HG02884 (cell line): ENCODE measurements around the gene ZNF385A.

ENCODE experiments used
- ATAC-seq: cut with Tn5 transposase; IDR thresholded peaks from one replicate; pipeline ENCODE4 v1.9.1; 2021; ENCODE audit warnings: mild to moderate bottlenecking, moderate library complexity; ENCODE audit not compliant: unreplicated experiment

The ZNF385A gene

GRCh38 chr12:54384591-54385041 is at the start of gene ZNF385A:
Gene ZNF385A (minus strand): TSS chr12:54384733. CDS start chr12:54384514, 219 bp downstream.
- no peak for ATAC-seq

GRCh38 chr12:54432815-54433164 is 48.3 kb upstream of the ZNF385A start:
- ATAC-seq, result no peak

GRCh38 chr12:54431911-54432814 is 47.6 kb upstream of the ZNF385A start:
- ATAC-seq, result no peak

GRCh38 chr12:54430471-54431069 is 46.0 kb upstream of the ZNF385A start:
- no peak for ATAC-seq

GRCh38 chr12:54429014-54429471 is 44.5 kb upstream of the ZNF385A start:
- ATAC-seq, result no peak

GRCh38 chr12:54428050-54429013 is 43.8 kb upstream of the ZNF385A start:
- no peak for ATAC-seq

GRCh38 chr12:54427106-54427505 is 42.6 kb upstream of the ZNF385A start:
- ATAC-seq, result no peak

GRCh38 chr12:54426690-54427089 is 42.2 kb upstream of the ZNF385A start:
- ATAC-seq, result no peak

GRCh38 chr12:54425702-54426101 is 41.2 kb upstream of the ZNF385A start:
- ATAC-seq, result no peak

GRCh38 chr12:54424224-54424623 is 39.7 kb upstream of the ZNF385A start:
- ATAC-seq, result no peak

- no peak for ATAC-seq
Measured at GRCh38 chr12:54423816-54424150, 39.2 kb upstream of the ZNF385A start.

- no peak for ATAC-seq
Measured at GRCh38 chr12:54421879-54422250, 37.3 kb upstream of the ZNF385A start.

- ATAC-seq, result no peak
Measured at GRCh38 chr12:54421175-54421878, 36.8 kb upstream of the ZNF385A start.

- no peak for ATAC-seq
Measured at GRCh38 chr12:54420766-54421144, 36.2 kb upstream of the ZNF385A start.

- no peak for ATAC-seq
Measured at GRCh38 chr12:54419088-54419887, 34.8 kb upstream of the ZNF385A start, which contains the start of gene ITGA5. Gene ITGA5 (minus strand): TSS chr12:54419266. CDS start chr12:54419198, 68 bp downstream.

- no peak for ATAC-seq
Measured at GRCh38 chr12:54418441-54419087, 34.0 kb upstream of the ZNF385A start.

- no peak for ATAC-seq
Measured at GRCh38 chr12:54417712-54418440, 33.3 kb upstream of the ZNF385A start.
